Osteoblast (primary cell): ENCODE data around the gene TMEM167B. TPM values are rescaled to one million over a fixed set of nuclear protein-coding genes. Genes with fewer than 3 reads are reported as not detected.

ENCODE experiments used
- DNase-seq: peaks from one replicate; pipeline ENCODE4 v3.0.0; 2011; ENCODE audit warnings: low spot score, mixed read lengths; ENCODE audit not compliant: insufficient read length; ENCODE audit errors: missing footprints
- H2AFZ ChIP-seq: 2 replicates; pipeline ENCODE4 v1.6.0; 2011; ENCODE audit warnings: mild to moderate bottlenecking, low read length
- H3K27ac ChIP-seq: 2 replicates; pipeline ENCODE4 v1.5.1; 2011; ENCODE audit warnings: mild to moderate bottlenecking, low read depth, low read length, moderate library complexity
- H3K27me3 ChIP-seq: 2 replicates; pipeline ENCODE4 v1.6.0; 2012; ENCODE audit warnings: mild to moderate bottlenecking, control low read depth, inconsistent platforms, low read length, moderate library complexity; ENCODE audit not compliant: insufficient read depth
- H3K36me3 ChIP-seq: 2 replicates; pipeline ENCODE4 v1.5.1; 2011; ENCODE audit warnings: mild to moderate bottlenecking, low read length, control low read depth, moderate library complexity; ENCODE audit not compliant: insufficient read depth
- H3K4me1 ChIP-seq: 2 replicates; pipeline ENCODE4 v1.5.1; 2011; ENCODE audit warnings: mild to moderate bottlenecking, low read length, control low read depth, moderate library complexity; ENCODE audit not compliant: insufficient read depth
- H3K4me2 ChIP-seq: 2 replicates; pipeline ENCODE4 v1.6.0; 2011; ENCODE audit warnings: mild to moderate bottlenecking, low read length; ENCODE audit not compliant: insufficient read depth
- H3K4me3 ChIP-seq: fragments of 200-600 bp; sonication (generic); 3 replicates; pipeline ENCODE4 v1.5.1; 2012; ENCODE audit warnings: mild to moderate bottlenecking, low read length, inconsistent platforms; ENCODE audit not compliant: insufficient read depth
- H3K79me2 ChIP-seq: 2 replicates; pipeline ENCODE4 v1.6.0; 2012; ENCODE audit warnings: mild to moderate bottlenecking, low read length, control low read depth, inconsistent platforms; ENCODE audit not compliant: insufficient read depth
- H3K9me3 ChIP-seq: 2 replicates; pipeline ENCODE4 v1.5.1; 2011; ENCODE audit warnings: low read depth, low read length, control low read depth
- H4K20me1 ChIP-seq: 2 replicates; pipeline ENCODE4 v1.6.0; 2012; ENCODE audit warnings: mild to moderate bottlenecking, low read length, control low read depth; ENCODE audit not compliant: insufficient read depth
- total RNA-seq: library from RNA; depleted of rRNA; stranded (reverse); fragments of >200 nt; gene quantifications from 2 replicates; pipeline ENCODE4 v1.2.3, GENCODE V29; 2012
- TF ChIP-seq, protein P1 (sequence below): IDR thresholded peaks from 2 replicates; pipeline ENCODE4 v1.5.1; 2011; ENCODE audit warnings: mild to moderate bottlenecking, low read depth, low read length, moderate library complexity; ENCODE audit errors: extremely low read depth

TMEM167B gene
- total RNA-seq, 1 donor: 24.6 TPM

DNA sequence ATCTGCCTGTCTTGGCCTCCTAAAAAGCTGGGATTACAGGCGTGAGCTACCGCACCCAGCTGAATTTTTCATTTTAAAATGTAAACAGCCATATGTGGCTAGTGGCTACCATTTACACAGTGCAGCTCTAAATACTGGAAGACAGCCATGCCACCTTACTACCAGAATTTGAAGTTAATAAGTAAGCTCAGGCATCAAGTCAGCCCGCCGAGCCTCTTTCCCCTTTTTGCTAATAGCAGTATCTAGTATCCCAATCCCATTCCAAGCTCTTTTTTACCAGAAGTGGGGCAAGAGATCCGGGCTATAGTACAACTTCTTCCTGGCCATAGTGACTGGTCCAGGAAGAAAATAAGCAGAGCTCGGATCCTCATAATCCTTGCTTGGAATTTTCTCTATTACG lies 29.9 kb upstream of the TMEM167B start:
- H3K36me3 ChIP-seq: peaks cover 28% of the 10 kb centered on the region
- peaks cover 2% of the 10 kb centered on the region for H4K20me1 ChIP-seq
- no peak overlapping the region for H3K4me3 ChIP-seq
- no peaks in the 10 kb centered on the region for H3K4me1 ChIP-seq
- H2AFZ ChIP-seq: no peak overlapping the region
- H3K27me3 ChIP-seq: no peaks in the 10 kb centered on the region
- TF ChIP-seq, protein P1, sequence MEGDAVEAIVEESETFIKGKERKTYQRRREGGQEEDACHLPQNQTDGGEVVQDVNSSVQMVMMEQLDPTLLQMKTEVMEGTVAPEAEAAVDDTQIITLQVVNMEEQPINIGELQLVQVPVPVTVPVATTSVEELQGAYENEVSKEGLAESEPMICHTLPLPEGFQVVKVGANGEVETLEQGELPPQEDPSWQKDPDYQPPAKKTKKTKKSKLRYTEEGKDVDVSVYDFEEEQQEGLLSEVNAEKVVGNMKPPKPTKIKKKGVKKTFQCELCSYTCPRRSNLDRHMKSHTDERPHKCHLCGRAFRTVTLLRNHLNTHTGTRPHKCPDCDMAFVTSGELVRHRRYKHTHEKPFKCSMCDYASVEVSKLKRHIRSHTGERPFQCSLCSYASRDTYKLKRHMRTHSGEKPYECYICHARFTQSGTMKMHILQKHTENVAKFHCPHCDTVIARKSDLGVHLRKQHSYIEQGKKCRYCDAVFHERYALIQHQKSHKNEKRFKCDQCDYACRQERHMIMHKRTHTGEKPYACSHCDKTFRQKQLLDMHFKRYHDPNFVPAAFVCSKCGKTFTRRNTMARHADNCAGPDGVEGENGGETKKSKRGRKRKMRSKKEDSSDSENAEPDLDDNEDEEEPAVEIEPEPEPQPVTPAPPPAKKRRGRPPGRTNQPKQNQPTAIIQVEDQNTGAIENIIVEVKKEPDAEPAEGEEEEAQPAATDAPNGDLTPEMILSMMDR: no peak
- no peak overlapping the region for H3K27ac ChIP-seq
- no peaks in the 10 kb centered on the region for H3K79me2 ChIP-seq
- no peak for DNase-seq
- H3K9me3 ChIP-seq: no peaks in the 10 kb centered on the region
- H3K4me2 ChIP-seq: no peak overlapping the region

GRCh38 chr1:109061183-109061582 lies 29.4 kb upstream of the TMEM167B start:
- peaks cover under 1% of the 10 kb centered on the region for H3K79me2 ChIP-seq
- no peak overlapping the region for H3K4me3 ChIP-seq
- H3K9me3 ChIP-seq: no peaks in the 10 kb centered on the region
- H3K4me1 ChIP-seq: no peaks in the 10 kb centered on the region
- H4K20me1 ChIP-seq: peaks cover 2% of the 10 kb centered on the region
- no peaks in the 10 kb centered on the region for H3K27me3 ChIP-seq
- no peak overlapping the region for H3K4me2 ChIP-seq
- DNase-seq: no peak
- no peak overlapping the region for H2AFZ ChIP-seq
- H3K27ac ChIP-seq: no peak overlapping the region
- TF ChIP-seq, protein P1: no peak
- H3K36me3 ChIP-seq: peaks cover 28% of the 10 kb centered on the region

GRCh38 chr1:109065137-109065536 lies 25.4 kb upstream of the TMEM167B start:
- TF ChIP-seq, protein P1: no peak
- H3K4me3 ChIP-seq: no peak overlapping the region
- H3K4me2 ChIP-seq: no peak overlapping the region
- H2AFZ ChIP-seq: no peak overlapping the region
- peaks cover 36% of the 10 kb centered on the region for H3K79me2 ChIP-seq
- no peaks in the 10 kb centered on the region for H3K27me3 ChIP-seq
- peaks cover 56% of the 10 kb centered on the region for H3K36me3 ChIP-seq
- no peaks in the 10 kb centered on the region for H3K4me1 ChIP-seq
- H3K9me3 ChIP-seq: no peaks in the 10 kb centered on the region
- peaks cover 24% of the 10 kb centered on the region for H4K20me1 ChIP-seq
- H3K27ac ChIP-seq: no peak overlapping the region
- DNase-seq: no peak

DNA sequence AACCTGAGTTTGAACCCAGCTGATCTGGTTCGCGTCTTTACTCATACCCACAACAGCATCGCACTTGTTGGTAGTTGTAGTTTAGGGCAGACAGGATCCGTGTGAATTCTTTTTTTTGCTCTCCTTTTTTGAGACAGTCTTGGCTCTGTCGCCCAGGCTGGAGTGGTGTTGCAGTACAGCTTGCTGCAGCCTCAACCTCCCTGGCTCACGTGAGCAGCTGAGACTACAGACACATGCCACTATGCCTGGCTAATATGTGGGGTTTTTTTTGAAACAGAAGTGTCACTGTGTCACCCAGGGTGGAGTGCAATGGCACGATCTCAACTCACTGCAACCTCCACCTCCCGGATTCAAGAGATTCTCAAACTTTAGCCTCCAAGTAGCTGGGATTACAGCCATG lies 22.7 kb upstream of the TMEM167B start:
- H4K20me1 ChIP-seq: peaks cover 33% of the 10 kb centered on the region
- no peak for DNase-seq
- TF ChIP-seq, protein P1: no peak
- peaks cover 57% of the 10 kb centered on the region for H3K79me2 ChIP-seq
- no peak overlapping the region for H3K27ac ChIP-seq
- no peak overlapping the region for H3K4me2 ChIP-seq
- H3K27me3 ChIP-seq: no peaks in the 10 kb centered on the region
- H2AFZ ChIP-seq: no peak overlapping the region
- H3K4me1 ChIP-seq: no peaks in the 10 kb centered on the region
- no peak overlapping the region for H3K4me3 ChIP-seq
- peaks cover 60% of the 10 kb centered on the region for H3K36me3 ChIP-seq
- no peaks in the 10 kb centered on the region for H3K9me3 ChIP-seq
